Raji (cell line): ENCODE results near the gene PLCB1.

Experiments used
- POLR2A ChIP-seq: IDR thresholded peaks from 2 replicates; pipeline ENCODE4 v1.6.1; 2011; ENCODE audit warnings: low read depth, low read length, control low read depth; ENCODE audit not compliant: insufficient read depth

Gene PLCB1

DNA sequence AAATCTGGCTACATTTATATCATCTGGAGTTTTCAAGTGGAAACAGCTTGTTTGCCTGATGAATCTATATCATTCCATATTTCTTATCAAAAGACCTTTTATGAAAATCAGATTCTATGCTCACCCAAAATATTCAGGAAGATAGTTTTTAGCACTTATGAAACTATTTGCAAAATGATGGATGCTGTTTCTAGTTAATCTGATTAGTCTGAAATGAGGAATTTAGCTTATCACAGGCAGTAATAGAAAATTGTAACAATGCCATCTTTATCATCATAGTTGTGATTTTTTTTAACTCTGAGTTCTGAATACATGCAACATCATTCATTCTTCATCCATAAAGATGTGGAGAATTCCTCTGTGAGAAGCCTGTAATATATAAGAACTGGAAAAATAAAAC is 229.7 kb downstream of the PLCB1 start:
- no peak for TF ChIP-seq POLR2A

DNA sequence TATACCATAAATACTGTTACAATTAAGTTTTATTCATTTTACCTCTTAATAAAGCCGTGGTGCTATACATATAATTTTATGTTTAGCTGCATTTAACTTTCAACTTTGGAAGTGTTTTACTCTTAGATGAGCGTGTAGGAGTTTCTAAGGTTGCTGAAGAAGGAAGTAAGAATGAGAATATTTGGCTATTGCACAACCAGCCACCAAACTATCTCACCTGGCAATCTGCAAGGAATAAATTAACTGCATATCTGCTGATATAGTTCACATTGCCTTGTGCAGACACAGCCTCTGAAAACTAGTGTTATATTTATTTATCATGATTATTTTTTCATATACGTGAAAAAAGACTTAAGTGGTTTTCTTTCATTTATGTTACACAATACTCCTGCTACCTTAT is 230.4 kb downstream of the PLCB1 start:
- no peak for TF ChIP-seq POLR2A

DNA sequence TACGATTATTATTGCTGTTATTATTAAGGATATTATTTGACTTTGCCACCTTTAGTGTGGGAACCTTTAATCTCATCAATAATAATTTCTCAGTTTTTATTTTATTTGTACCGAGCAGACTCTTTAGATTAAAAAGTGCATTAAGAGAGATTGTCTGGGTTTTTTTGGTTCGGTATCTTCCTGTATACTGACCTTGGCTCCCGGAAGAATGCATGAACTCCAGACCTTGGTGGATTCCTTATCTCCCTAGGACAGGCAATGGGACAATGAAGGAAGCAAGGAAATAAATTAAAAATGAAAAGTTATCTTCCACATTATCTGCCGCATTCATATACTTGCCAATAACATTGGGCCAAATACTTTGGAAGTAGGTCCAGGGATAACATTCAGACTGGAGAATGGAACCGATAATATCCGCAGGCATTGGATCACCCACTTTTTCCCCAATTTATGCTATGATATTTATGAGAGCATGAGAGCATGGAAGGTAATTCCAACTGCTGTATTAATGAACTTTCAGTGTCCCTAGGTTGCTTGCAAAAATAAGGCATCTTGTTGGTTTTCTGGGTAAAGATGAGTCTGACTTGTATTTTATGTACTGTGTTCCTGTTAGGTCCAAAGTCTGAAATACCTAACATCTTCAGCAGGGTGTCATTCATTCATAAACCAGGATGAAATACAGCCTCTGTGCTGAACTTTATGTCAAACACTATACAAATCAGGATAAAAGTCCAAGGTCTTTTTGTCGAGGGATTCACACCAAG is 232.1 kb downstream of the PLCB1 start:
- TF ChIP-seq POLR2A = no peak

GRCh38 chr20:8364734-8365078 is 232.6 kb downstream of the PLCB1 start:
- no peak for TF ChIP-seq POLR2A

- no peak for TF ChIP-seq POLR2A
Measured at GRCh38 chr20:8365634-8366033, 233.6 kb downstream of the PLCB1 start.

DNA sequence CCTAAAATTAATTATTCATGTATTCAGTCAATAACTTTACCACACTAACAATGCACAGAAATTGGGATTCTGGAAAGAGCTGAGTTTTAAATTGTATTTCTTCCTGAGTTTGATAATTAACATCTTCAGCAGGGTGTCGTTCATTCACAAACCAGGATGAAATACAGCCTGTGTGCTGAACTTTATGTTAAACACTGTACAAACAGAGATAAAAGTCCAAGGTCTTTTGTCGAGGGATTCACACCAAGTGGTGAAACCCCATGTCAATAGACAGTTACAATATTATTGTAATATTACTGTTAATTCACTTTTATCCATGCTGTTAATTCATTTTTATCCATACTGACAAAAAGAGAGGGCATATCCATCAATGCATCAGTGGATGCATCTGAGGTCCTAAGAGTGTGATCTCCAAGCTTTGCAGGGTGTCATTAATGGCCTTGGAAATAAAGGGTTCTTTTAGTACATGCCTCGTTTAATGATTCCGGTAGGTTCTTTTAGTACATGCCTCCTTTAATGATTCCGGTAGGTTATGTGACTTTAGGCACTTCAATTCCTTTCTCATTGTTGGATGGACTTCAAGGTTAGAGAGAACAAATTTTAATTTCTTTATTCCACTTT is 234.3 kb downstream of the PLCB1 start:
- TF ChIP-seq POLR2A = no peak

DNA sequence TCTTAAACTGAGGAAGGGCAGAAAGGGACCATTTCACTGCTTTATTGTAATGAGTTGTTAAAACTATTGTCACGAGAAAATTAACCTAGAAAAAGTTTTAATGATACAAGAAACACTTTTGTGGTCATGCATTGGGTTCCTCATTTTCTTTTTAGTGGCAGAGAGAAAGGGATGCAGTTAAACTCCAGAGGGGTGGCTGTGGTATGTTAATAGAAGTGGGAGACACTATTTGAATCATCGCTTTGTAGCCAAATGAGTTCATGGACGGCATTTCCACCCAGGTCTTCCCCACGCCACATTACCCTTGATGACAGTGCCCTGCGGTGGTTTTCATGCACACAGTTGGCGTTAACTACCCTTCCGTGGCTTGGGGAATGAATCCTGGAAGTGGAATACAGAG is 235.6 kb downstream of the PLCB1 start:
- no peak for TF ChIP-seq POLR2A

- TF ChIP-seq POLR2A = no peak
Measured at GRCh38 chr20:8368670-8369069, 236.6 kb downstream of the PLCB1 start.

DNA sequence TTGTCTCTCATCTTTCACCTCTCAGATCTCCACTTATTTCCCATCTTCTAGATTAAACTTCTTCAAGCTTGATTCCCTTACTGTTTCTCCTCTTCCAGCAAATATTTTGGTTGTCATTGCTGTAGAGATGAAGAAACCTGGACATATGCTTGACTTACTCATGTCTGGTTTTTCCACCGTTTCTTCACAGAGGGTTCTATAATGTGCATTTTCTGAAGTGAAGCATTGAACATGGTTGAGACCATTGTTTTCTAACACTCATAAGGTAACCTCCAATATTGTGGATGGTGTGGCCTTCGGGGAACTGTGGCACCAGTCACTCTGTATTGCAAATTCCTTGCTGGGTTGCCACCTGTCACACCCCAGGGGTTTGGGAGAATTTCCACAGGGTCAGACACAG is 237.2 kb downstream of the PLCB1 start:
- no peak for TF ChIP-seq POLR2A

DNA sequence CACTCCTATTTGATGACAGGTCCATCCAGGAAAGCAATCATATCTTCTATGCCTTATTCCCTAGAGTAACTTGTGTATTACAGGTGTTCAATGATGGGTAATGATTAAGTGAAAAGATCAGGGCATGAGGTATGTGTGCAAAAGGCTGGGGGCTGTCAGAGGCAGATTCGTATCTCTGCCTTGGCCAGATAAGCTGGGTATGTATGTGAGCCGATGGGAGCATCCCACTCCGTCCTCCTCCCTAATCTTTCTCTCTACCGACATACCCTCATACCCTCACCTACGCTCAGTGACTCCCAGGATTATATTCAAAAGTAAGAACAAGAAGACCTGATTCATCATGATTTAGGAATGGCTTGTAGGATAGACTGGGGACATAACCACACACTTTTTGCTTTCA is 238.7 kb downstream of the PLCB1 start:
- TF ChIP-seq POLR2A = no peak

GRCh38 chr20:8372824-8373380 is 240.8 kb downstream of the PLCB1 start:
- no peak for TF ChIP-seq POLR2A

DNA sequence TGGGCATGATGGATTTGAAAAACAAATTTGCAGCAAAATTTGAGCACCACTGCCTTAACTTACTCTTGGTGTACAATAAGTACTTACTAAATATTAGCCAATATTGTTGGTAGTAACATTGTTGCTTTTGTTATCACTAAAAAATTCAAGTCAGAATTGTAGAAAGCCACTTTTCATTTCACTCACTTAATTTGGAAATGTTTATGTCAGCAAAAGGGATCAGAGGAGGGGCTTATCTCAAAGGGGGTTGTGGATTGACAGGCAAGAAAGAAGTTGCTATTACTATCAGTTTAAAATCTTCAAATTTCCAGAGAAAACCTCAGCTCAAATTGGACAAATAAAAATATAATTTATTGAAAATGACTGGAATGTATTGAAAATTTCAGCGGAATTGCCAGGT is 241.5 kb downstream of the PLCB1 start:
- no peak for TF ChIP-seq POLR2A

GRCh38 chr20:8375898-8376297 is 243.8 kb downstream of the PLCB1 start:
- no peak for TF ChIP-seq POLR2A

- no peak for TF ChIP-seq POLR2A
Measured at GRCh38 chr20:8376940-8377339, 244.9 kb downstream of the PLCB1 start.

- TF ChIP-seq POLR2A = no peak
Measured at GRCh38 chr20:8385247-8385646, 253.2 kb downstream of the PLCB1 start.

DNA sequence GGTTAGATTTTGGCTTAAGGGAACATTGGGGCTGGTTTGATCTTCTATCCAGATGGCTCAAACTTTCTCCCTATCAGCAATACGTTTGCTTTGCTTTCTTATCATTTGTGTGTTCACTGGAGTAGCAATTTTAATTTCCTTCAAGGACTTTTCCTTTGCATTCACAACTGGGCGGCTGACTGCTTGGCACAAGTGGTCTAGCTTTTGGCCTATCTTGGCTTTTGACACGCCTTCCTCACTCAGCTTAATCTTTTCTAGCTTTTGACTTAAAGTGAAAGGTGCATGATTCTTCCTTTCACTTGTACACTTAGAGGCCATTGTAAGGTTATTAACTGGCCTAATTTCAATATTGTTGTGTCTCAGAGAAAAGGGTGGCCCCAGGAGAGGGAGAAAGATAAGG is 254.9 kb downstream of the PLCB1 start:
- TF ChIP-seq POLR2A = no peak
